H1 (cell line): ENCODE results near the gene PPP1CC. TPM values are rescaled to one million over a fixed set of nuclear protein-coding genes. Genes with fewer than 3 reads are reported as not detected.

Source experiments
- CTCF ChIA-PET: fragments of 300-600 bp; sonication (Branson Sonifier 250); formaldehyde crosslinking; loops from one replicate; lab custom pipeline; 2021; ENCODE audit not compliant: partially characterized antibody; lab: Charles Lee
- POLR2A ChIA-PET: fragments of 300-600 bp; sonication (Branson Sonifier 250); formaldehyde crosslinking; loops from one replicate; lab custom pipeline; 2021; ENCODE audit warnings: inconsistent platforms; ENCODE audit not compliant: partially characterized antibody; lab: Charles Lee
- DNase-seq, 2 experiments: peaks; one replicate each; pipeline versions ENCODE4 v3.0.0 to v3.0.0-alpha.2; 2010 to 2022; ENCODE audit warnings: low spot score in 2 of 2, low read depth in 1 of 2, mixed read lengths in 1 of 2
- FAIRE-seq: peaks from 2 replicates; lab custom pipeline; 2011; peaks lifted over from hg19 to GRCh38; lab: Jason Lieb, UNC
- H2AFZ ChIP-seq: 2 replicates; pipeline ENCODE4 v1.8.1; 2012; ENCODE audit warnings: low read length, inconsistent platforms
- H2AK5ac ChIP-seq: 2 replicates; pipeline ENCODE4 v1.6.1; 2013; ENCODE audit warnings: low read depth, low read length
- H2BK120ac ChIP-seq: replicated peaks from 2 replicates; pipeline ENCODE3; 2013; ENCODE audit warnings: low read depth, low read length, inconsistent platforms
- H2BK12ac ChIP-seq: 2 replicates; pipeline ENCODE4 v1.6.1; 2013; ENCODE audit warnings: low read depth, low read length
- H2BK15ac ChIP-seq: 2 replicates; pipeline ENCODE4 v1.6.1; 2013; ENCODE audit warnings: low read length
- H2BK20ac ChIP-seq: 2 replicates; pipeline ENCODE4 v1.6.1; 2013; ENCODE audit warnings: low read length
- H2BK5ac ChIP-seq: 2 replicates; pipeline ENCODE4 v1.6.1; 2013; ENCODE audit warnings: low read depth, low read length
- H3K14ac ChIP-seq: 2 replicates; pipeline ENCODE4 v1.6.1; 2013; ENCODE audit warnings: inconsistent platforms; ENCODE audit not compliant: insufficient read length
- H3K18ac ChIP-seq: 2 replicates; pipeline ENCODE4 v1.6.1; 2013; ENCODE audit warnings: low read length; ENCODE audit errors: extremely low read depth
- H3K23ac ChIP-seq: 2 replicates; pipeline ENCODE4 v1.6.1; 2013; ENCODE audit warnings: inconsistent platforms; ENCODE audit not compliant: insufficient read length
- H3K23me2 ChIP-seq: 2 replicates; pipeline ENCODE4 v1.6.1; 2013; ENCODE audit warnings: low read depth, low read length
- H3K27ac ChIP-seq: 2 replicates; pipeline ENCODE4 v1.6.1; 2011; ENCODE audit warnings: low read depth, low read length, inconsistent platforms
- H3K27me3 ChIP-seq, 4 experiments: replicated peaks in 1 of 4; 1 replicate in 1 of 4; 2 replicates in 3 of 4; pipeline versions ENCODE4 v1.6.1 to v1.8.1; 2011 to 2013; ENCODE audit warnings: low read length in 3 of 4, mild to moderate bottlenecking in 3 of 4, inconsistent platforms in 2 of 4, mixed read lengths in 2 of 4, moderate library complexity in 1 of 4; ENCODE audit not compliant: control insufficient read depth in 3 of 4, insufficient read depth in 3 of 4; ENCODE audit errors: extremely low read depth in 1 of 4
- H3K36me3 ChIP-seq, 4 experiments: 2 replicates each; pipeline versions ENCODE4 v1.6.1 to v1.8.1; 2011 to 2013; ENCODE audit warnings: mild to moderate bottlenecking in 4 of 4, low read length in 3 of 4, moderate library complexity in 2 of 4, control low read depth in 1 of 4, inconsistent platforms in 1 of 4; ENCODE audit not compliant: insufficient read depth in 4 of 4, control insufficient read depth in 2 of 4
- H3K4ac ChIP-seq: replicated peaks from 2 replicates; pipeline ENCODE3; 2013; ENCODE audit warnings: low read length, low read depth, mixed read lengths, inconsistent platforms; ENCODE audit not compliant: insufficient read length
- H3K4me1 ChIP-seq, 4 experiments: replicated peaks in 1 of 4; 1 replicate in 1 of 4; 2 replicates in 3 of 4; pipeline versions ENCODE4 v1.6.1 to v1.8.1; 2011 to 2013; ENCODE audit warnings: low read length in 3 of 4, inconsistent platforms in 2 of 4, mixed read lengths in 1 of 4; ENCODE audit not compliant: insufficient read depth in 4 of 4, control insufficient read depth in 3 of 4
- H3K4me2 ChIP-seq, 2 experiments: 2 replicates each; pipeline versions ENCODE4 v1.6.1 to v1.8.1; 2011 to 2013; ENCODE audit warnings: low read depth in 2 of 2, low read length in 2 of 2, control low read depth in 1 of 2, inconsistent platforms in 1 of 2, mild to moderate bottlenecking in 1 of 2; ENCODE audit not compliant: insufficient read depth in 1 of 2
- H3K4me3 ChIP-seq, 4 experiments: fragments of 200-600, 300-600 bp in 1 of 4; sonication (generic), shearing (Covaris generic), sonication (Bioruptor Twin) in 1 of 4; 2 replicates each; pipeline versions ENCODE4 v1.5.1 to v1.8.1; 2011 to 2016; ENCODE audit warnings: low read length in 4 of 4, low read depth in 3 of 4, control low read depth in 2 of 4, inconsistent platforms in 2 of 4, mild to moderate bottlenecking in 2 of 4, mixed read lengths in 1 of 4, moderate library complexity in 1 of 4; ENCODE audit not compliant: insufficient read depth in 2 of 4; ENCODE audit errors: extremely low read depth in 1 of 4
- H3K56ac ChIP-seq: replicated peaks from 2 replicates; pipeline ENCODE3; 2013; ENCODE audit warnings: low read depth, mild to moderate bottlenecking, mixed read lengths, low read length, inconsistent platforms; ENCODE audit not compliant: insufficient read length
- H3K79me1 ChIP-seq: 2 replicates; pipeline ENCODE4 v1.6.1; 2013; ENCODE audit warnings: low read depth, low read length, control low read depth
- H3K79me2 ChIP-seq, 2 experiments: 2 replicates each; pipeline versions ENCODE4 v1.6.1 to v1.8.1; 2012 to 2013; ENCODE audit warnings: low read length in 2 of 2, mild to moderate bottlenecking in 2 of 2, inconsistent platforms in 1 of 2; ENCODE audit not compliant: insufficient read depth in 2 of 2, control insufficient read depth in 1 of 2
- H3K9ac ChIP-seq, 4 experiments: replicated peaks in 1 of 4; 1 replicate in 1 of 4; 2 replicates in 3 of 4; pipeline versions ENCODE4 v1.6.1 to v1.8.1; 2011 to 2013; ENCODE audit warnings: low read depth in 3 of 4, low read length in 3 of 4, control low read depth in 2 of 4, mild to moderate bottlenecking in 2 of 4, moderate library complexity in 2 of 4, inconsistent platforms in 1 of 4; ENCODE audit errors: extremely low read depth in 1 of 4
- H3K9me3 ChIP-seq, 2 experiments: 2 replicates each; pipeline versions ENCODE4 v1.6.1 to v1.8.1; 2012 to 2013; ENCODE audit warnings: mild to moderate bottlenecking in 2 of 2, moderate library complexity in 2 of 2, control low read depth in 1 of 2, inconsistent platforms in 1 of 2, low read depth in 1 of 2, low read length in 1 of 2, mixed read lengths in 1 of 2; ENCODE audit not compliant: insufficient read depth in 2 of 2
- H4K20me1 ChIP-seq, 2 experiments: replicated peaks in 1 of 2; 2 replicates each; pipeline versions ENCODE3 to v1.8.1; 2011 to 2013; ENCODE audit warnings: inconsistent platforms in 2 of 2, low read length in 2 of 2, mild to moderate bottlenecking in 1 of 2; ENCODE audit not compliant: insufficient read depth in 2 of 2, control insufficient read depth in 1 of 2
- H4K5ac ChIP-seq: 2 replicates; pipeline ENCODE4 v1.6.1; 2013; ENCODE audit warnings: low read length, low read depth, mixed read lengths, inconsistent platforms; ENCODE audit not compliant: insufficient read length
- H4K8ac ChIP-seq: 2 replicates; pipeline ENCODE4 v1.8.0; 2013; ENCODE audit warnings: mild to moderate bottlenecking, moderate library complexity, low read length, inconsistent platforms; ENCODE audit not compliant: insufficient read depth; ENCODE audit errors: extremely low read depth
- H4K91ac ChIP-seq: replicated peaks from 2 replicates; pipeline ENCODE3; 2013; ENCODE audit warnings: low read length, mixed read lengths, inconsistent platforms; ENCODE audit not compliant: insufficient read length
- ATF3 ChIP-seq: IDR thresholded peaks from 2 replicates; pipeline ENCODE4 v1.6.1; 2011; ENCODE audit warnings: low read depth, mild to moderate bottlenecking, low read length; ENCODE audit not compliant: insufficient read depth
- CEBPB ChIP-seq: IDR thresholded peaks from 2 replicates; pipeline ENCODE4 v1.6.1; 2012; ENCODE audit warnings: low read depth, low read length
- EZH2 ChIP-seq: fragments of 200-600 bp; sonication (generic); IDR thresholded peaks from 2 replicates; pipeline ENCODE4 v1.7.1; 2012; ENCODE audit warnings: low read depth, mild to moderate bottlenecking, moderate library complexity, low read length, inconsistent platforms; ENCODE audit not compliant: severe bottlenecking
- HDAC2 ChIP-seq, 2 experiments: fragments of 300-600 bp in 1 of 2; sonication (generic) in 1 of 2; IDR thresholded peaks; 2 replicates each; pipeline ENCODE4 v1.6.1; 2011 to 2012; ENCODE audit warnings: low read depth in 2 of 2, low read length in 2 of 2, mild to moderate bottlenecking in 2 of 2, moderate library complexity in 2 of 2, borderline replicate concordance in 1 of 2, inconsistent platforms in 1 of 2
- RAD21 ChIP-seq, 2 experiments: IDR thresholded peaks in 1 of 2; conservative IDR thresholded peaks in 1 of 2; 2 replicates each; pipeline ENCODE4 v1.6.1; 2011; ENCODE audit warnings: low read depth in 2 of 2, low read length in 2 of 2, improper control_type of control experiment in 1 of 2, inconsistent platforms in 1 of 2, mild to moderate bottlenecking in 1 of 2, moderate library complexity in 1 of 2
- RNF2 ChIP-seq: fragments of 200-900, 300-1000 bp; sonication (generic); IDR thresholded peaks from 2 replicates; pipeline ENCODE4 v1.7.1; 2016; ENCODE audit warnings: borderline replicate concordance, low read depth, mild to moderate bottlenecking, antibody characterized with exemption, low read length; ENCODE audit not compliant: poor library complexity, severe bottlenecking; ENCODE audit errors: missing control alignments
- SIX5 ChIP-seq: IDR thresholded peaks from 2 replicates; pipeline ENCODE4 v1.6.1; 2011; ENCODE audit warnings: mild to moderate bottlenecking, low read depth, low read length
- SP1 ChIP-seq: IDR thresholded peaks from 2 replicates; pipeline ENCODE4 v1.6.1; 2011; ENCODE audit warnings: low read depth, low read length
- SRF ChIP-seq: IDR thresholded peaks from 2 replicates; pipeline ENCODE4 v1.6.1; 2011; ENCODE audit warnings: mild to moderate bottlenecking, low read depth, low read length, moderate library complexity
- YY1 ChIP-seq: IDR thresholded peaks from 2 replicates; pipeline ENCODE4 v1.6.1; 2011; ENCODE audit warnings: low read depth, mild to moderate bottlenecking, low read length
- WGBS, 2 experiments: shearing (Covaris generic) in 1 of 2; methylation state at CpG; one replicate each; pipeline versions ENCODE4 v1.1.6 to v1.1.7; 2013 to 2015; ENCODE audit warnings: low lambda C conversion rate in 2 of 2, mixed read lengths in 2 of 2, inconsistent platforms in 1 of 2, low coverage in 1 of 2, missing lambda C conversion rate in 1 of 2; ENCODE audit not compliant: insufficient replicate concordance in 2 of 2, insufficient coverage in 1 of 2, insufficient read length in 1 of 2; ENCODE audit errors: extremely low coverage in 1 of 2, missing lambda C conversion rate in 1 of 2; 5-methylcytosine and 5-hydroxymethylcytosine counted together
- polyA plus RNA-seq, 7 experiments: library from polyadenylated mRNA; depleted of rRNA in 3 of 7; stranded (reverse) in 5 of 7; unstranded in 2 of 7; fragments of >200 nt in 5 of 7; fragments of 200-250 nt in 2 of 7; gene quantifications; 1 replicate in 5 of 7; 2 replicates in 1 of 7; 4 replicates in 1 of 7; pipeline versions ENCODE4 v1.2.1 to v1.2.3, GENCODE V29; 2011 to 2013; ENCODE audit warnings: missing spikeins in 2 of 7, mixed read lengths in 2 of 7
- total RNA-seq: library from RNA; stranded (reverse); fragmentation: NEBNext Ultra II Directional; extraction: Animal tissue kit (Norgen Biotek cat#: 25700); gene quantifications from 2 replicates; pipeline ENCODE4 v1.2.1, GENCODE V29; 2021

Gene PPP1CC
- total and polyA plus RNA-seq, 2 of the 8 experiments (the other 6 are each of a cell fraction or from before 2014, with no cell fraction given), result 193 to 350 TPM

DNA sequence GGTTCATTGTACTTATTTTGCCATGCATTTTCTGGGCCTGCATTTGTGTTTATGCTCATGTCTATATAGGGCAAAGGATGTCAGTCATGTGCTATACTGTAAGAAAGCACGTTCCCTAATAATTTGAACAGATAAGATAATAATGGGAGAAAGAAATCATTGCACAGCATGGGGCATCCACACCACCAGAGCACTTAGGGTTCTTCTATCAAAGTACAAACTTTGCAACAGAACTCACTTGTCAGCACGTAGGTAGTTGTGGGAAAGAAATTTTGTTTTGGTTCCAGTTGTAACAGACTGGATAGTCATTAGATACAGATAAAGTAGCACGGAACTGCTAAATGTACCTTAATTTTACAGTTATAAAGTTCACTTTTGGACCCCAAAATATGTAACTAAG lies 10.1 kb downstream of the PPP1CC start:
- no peak overlapping the region for H3K27ac ChIP-seq
- no peak overlapping the region for H3K4me2 ChIP-seq
- no peak for TF ChIP-seq EZH2
- no peak for TF ChIP-seq RAD21 (IDR thresholded peaks at IDR 0.05 in 1 of 2, conservative IDR thresholded peaks at IDR 0.05 in 1 of 2; ENCODE audit: low read depth in 2 of 2, low read length in 2 of 2)
- no peak for TF ChIP-seq YY1
- no peak for TF ChIP-seq SP1
- TF ChIP-seq HDAC2 (IDR thresholded peaks at IDR 0.05; ENCODE audit: borderline replicate concordance in 1 of 2, low read depth in 2 of 2, low read length in 2 of 2), result no peak
- TF ChIP-seq SRF, result no peak
- TF ChIP-seq CEBPB, result no peak
- no peak for TF ChIP-seq RNF2
- no peak for TF ChIP-seq ATF3
- TF ChIP-seq SIX5, result no peak
- TF ChIP-seq, all 59 proteins: peak for 0
- peaks cover 10 to 68% (median 34%) of the 10 kb centered on the region in 4 experiments for H3K36me3 ChIP-seq
- H3K18ac ChIP-seq, result no peak overlapping the region
- H3K9me3 ChIP-seq, result no peaks in the 10 kb centered on the region
- DNase-seq (no peak), FAIRE-seq (no peak)
- H3K79me1 ChIP-seq, result peaks cover 7% of the 10 kb centered on the region; the same call in 1 of the 2 replicates
- no peak overlapping the region for H3K4ac ChIP-seq
- H3K23me2 ChIP-seq, result no peaks in the 10 kb centered on the region
- H3K79me2 ChIP-seq, result peaks cover 39 to 98% of the 10 kb centered on the region in 2 experiments
- H4K5ac ChIP-seq, result no peak overlapping the region
- CTCF ChIA-PET, result interaction anchor here (0.9 to 1.8 kb wide), 3 partner anchors 14 to 94 kb away, joined by 3 to 7 read pairs (median 5); no protein-coding TSS in a partner anchor
- no peak overlapping the region for H4K8ac ChIP-seq
- H3K9ac ChIP-seq, result no peak overlapping the region
- no peaks in the 10 kb centered on the region for H3K27me3 ChIP-seq
- no peak overlapping the region for H4K91ac ChIP-seq
- H3K4me1 ChIP-seq, result peaks cover 0 to 5% (median 5%) of the 10 kb centered on the region in 4 experiments; a peak in 4 of 7 replicates
- no peak overlapping the region for H3K14ac ChIP-seq
- H2BK15ac ChIP-seq, result no peak overlapping the region
- H2BK12ac ChIP-seq, result no peak overlapping the region
- H4K20me1 ChIP-seq, result peaks cover 39 to 50% of the 10 kb centered on the region in 2 experiments
- H3K23ac ChIP-seq, result no peak overlapping the region
- H2AFZ ChIP-seq, result no peak overlapping the region
- WGBS, 2 experiments, result 90% methylated on average over 3 of the region's 3 CpGs; no CpG with 5 or more reads in 1 of the 2 experiments
- no peak overlapping the region for H3K56ac ChIP-seq
- POLR2A ChIA-PET, result interaction anchor here (1.8 to 2.6 kb wide), 2 partner anchors 9 to 10 kb away, joined by 6 to 12 read pairs; partner anchors contain the start of gene PPP1CC
- H2BK20ac ChIP-seq, result no peak overlapping the region
- no peak overlapping the region for H3K4me3 ChIP-seq
- H2BK5ac ChIP-seq, result no peak overlapping the region
- H2BK120ac ChIP-seq, result no peak overlapping the region
- H2AK5ac ChIP-seq, result no peak overlapping the region
